GM12801 (cell line): ENCODE measurements around the gene ESPNL.

Experiments
- TF ChIP-seq, protein P1 (sequence below): IDR thresholded peaks from one replicate; pipeline ENCODE4 v1.5.1; 2011; ENCODE audit warnings: control low read depth; ENCODE audit not compliant: insufficient read length; ENCODE audit errors: extremely low read depth

The ESPNL gene

DNA sequence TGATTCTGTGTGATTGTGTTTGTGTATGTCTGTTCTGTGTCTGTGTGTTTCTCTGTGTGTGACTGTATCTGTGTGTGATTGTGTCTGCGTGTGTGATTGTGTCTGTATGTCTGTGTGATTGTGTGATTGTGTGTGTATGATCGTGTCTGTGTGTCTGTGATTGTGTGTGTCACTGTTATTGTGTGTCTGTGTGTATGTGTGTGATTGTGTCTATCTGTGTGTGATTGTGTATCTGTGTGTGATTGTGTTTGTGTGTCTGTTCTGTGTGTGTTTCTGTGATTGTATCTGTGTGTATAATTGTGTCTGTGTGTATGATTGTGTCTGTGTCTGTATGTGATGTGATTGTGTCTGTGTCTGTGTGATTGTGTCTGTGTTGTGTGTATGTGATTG is 26.6 kb downstream of the ESPNL start:
- TF ChIP-seq, protein P1, sequence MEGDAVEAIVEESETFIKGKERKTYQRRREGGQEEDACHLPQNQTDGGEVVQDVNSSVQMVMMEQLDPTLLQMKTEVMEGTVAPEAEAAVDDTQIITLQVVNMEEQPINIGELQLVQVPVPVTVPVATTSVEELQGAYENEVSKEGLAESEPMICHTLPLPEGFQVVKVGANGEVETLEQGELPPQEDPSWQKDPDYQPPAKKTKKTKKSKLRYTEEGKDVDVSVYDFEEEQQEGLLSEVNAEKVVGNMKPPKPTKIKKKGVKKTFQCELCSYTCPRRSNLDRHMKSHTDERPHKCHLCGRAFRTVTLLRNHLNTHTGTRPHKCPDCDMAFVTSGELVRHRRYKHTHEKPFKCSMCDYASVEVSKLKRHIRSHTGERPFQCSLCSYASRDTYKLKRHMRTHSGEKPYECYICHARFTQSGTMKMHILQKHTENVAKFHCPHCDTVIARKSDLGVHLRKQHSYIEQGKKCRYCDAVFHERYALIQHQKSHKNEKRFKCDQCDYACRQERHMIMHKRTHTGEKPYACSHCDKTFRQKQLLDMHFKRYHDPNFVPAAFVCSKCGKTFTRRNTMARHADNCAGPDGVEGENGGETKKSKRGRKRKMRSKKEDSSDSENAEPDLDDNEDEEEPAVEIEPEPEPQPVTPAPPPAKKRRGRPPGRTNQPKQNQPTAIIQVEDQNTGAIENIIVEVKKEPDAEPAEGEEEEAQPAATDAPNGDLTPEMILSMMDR, result no peak

DNA sequence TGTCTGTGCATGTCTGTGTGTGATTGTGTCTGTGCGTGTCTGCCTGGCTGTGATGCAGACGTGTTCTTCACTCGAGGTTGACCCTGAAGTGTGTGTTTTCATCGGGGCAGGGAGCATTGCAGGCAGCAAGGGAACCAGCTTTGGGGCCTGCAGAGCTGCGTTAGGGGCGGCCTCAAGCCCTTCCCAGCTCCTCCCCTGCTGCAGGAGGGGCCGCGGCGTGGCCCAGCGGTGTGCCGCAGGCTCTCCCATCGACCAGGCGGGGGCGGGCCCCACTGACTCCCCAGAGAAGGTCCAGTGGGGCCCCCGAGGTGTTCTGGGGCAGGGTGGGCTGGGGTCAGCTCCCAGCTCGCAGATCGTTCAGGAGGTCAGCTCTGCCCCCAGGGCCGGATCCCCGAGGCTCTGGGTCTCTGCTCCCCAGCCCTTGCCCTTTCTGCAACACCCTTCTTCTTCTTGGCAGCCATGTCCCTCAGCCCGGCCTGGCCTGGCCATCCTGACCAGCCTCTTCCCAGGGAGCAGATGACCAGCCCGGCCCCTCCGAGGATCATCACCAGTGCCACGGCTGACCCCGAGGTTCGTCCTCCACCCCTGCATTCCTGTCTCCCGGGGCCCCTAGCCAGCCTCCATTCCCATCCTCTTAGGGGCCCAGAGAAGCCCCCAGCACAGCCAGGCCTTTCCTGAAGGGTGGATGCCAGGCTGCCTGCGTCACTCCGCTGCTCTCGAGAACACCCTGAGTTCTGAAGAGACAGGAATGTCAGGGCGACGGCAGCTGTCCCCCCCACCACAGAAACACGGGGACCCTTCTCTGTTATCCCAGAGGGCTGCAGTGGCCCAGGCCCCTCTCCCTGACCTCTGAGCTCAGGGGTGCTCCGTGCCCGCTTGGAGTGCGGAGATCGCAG is 27.3 kb downstream of the ESPNL start:
- TF ChIP-seq, protein P1, result no peak

DNA sequence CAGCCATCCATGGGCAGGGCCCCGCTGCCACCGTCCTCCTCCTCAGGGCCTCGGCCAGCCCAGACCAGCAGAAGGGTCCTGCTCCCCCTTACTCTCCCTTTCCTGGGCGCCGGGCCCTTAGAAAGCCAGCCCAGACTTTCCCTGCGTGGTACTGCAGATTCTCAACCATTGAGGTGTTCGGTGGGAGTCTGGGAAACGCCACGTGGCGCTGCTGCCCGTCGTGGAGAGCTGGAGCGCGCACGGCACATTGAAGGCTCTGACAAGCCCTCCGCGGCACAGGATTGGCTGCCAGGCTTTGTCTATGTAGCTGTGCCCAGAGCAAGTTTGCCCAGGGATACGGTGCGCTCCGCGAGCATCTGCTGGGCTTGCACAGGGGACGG is 27.9 kb downstream of the ESPNL start:
- TF ChIP-seq, protein P1, result no peak

DNA sequence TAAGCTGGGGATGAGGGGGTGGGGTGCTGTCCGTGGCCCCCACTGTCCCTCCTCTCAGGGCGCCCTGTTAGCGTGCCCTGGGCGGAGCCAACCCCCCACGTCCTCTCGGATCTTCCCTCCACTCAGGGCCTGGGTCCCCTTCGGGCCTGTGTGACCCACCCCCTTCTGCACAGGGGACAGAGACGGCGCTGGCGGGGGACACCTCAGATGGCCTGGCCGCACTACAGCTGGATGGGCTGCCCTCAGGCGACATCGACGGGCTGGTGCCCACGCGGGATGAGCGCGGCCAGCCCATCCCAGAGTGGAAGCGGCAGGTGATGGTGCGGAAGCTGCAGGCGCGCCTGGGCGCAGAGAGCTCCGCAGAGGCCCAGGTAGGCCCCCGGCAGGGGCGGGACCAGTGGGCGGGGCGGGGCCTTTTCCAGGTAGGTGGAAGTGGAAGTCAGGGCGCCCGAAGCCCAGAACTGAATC is 28.4 kb downstream of the ESPNL start:
- TF ChIP-seq, protein P1, result no peak

DNA sequence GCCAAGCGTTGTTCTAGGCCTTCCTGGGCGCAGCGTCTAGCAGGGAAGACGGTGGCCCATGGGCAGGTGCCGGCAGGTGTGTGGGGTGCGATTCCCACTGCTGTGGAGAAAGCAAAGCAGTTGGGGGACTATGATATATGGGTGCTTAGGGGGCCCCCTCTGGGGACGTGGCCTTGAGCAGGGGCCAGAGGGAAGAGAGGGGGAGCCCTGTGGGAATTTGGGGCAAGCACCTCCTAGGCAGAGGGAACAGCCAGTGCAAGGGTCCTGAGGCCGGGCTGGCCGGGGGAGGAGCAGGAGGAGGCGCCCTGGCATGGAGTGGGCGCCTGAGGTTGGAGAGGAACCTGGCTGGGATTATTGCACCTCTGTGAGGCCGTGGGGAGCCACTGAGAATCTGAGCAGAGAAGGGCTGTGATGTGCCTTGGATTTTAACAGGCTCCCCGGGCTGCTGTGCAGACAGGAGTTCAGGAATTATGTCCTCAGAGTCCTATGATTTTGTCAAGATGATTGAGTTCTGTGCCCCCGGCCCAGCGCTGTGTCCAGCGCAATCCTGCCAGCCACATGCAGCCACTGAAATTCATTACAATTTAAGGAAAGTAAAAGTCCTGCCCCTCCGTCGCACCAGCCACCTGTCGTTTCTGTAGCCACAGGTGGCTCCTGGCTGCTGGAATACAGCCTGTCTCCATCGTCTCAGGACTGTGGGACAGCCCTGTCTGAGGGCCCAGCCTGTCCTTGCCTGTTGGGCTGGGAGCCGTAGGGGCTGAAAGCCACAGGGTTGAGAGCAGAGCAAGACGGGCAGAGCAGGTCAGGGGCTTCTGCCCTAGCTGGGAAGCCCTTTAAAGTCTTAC is 29.2 kb downstream of the ESPNL start:
- TF ChIP-seq, protein P1, result no peak

DNA sequence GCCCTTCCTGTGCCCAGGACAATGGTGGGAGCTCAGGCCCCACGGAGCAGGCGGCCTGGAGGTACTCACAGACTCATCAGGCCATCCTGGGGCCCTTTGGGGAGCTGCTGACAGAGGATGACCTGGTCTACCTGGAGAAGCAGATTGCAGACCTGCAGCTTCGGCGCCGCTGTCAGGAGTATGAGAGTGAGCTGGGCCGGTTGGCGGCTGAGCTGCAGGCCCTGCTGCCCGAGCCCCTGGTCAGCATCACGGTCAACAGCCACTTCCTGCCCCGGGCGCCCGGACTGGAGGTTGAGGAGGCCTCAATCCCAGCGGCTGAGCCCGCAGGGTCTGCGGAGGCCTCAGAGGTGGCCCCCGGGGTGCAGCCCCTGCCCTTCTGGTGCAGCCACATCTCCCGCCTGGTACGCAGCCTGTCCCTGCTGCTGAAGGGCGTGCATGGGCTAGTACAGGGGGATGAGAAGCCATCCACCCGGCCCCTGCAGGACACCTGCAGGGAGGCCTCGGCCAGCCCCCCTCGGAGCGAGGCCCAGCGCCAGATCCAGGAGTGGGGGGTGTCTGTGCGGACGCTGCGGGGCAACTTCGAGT is 30.1 kb downstream of the ESPNL start:
- TF ChIP-seq, protein P1, result no peak
